ENCODE results near the gene ZRANB1.

DNA sequence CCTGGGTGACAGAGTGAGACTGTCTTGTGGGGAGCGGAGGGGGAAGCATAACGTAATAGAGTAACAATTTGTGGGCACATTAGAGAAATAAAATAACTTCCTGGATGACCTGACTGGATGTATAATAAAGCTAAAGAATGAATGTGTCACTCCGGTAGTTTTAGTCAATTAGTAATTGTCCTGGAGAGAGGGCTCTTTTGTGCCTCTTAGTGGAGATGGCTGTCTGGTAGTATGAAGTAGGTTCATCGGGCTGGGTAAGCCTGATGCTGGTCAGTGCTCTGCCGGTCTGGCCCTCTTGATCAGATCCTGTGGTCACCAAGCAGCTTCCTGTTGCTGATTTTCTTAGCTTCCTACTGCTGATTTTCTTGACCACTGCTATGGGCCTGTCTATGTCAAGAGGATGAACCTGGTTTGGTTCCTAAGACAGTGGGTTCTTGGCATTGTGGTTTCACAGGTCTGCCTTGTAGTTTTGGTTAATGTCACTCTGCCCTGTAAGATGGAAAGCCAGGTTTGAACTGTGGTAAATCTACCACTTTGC, 34.1 kb downstream of the ZRANB1 start:
- TF ChIP-seq, protein P1, sequence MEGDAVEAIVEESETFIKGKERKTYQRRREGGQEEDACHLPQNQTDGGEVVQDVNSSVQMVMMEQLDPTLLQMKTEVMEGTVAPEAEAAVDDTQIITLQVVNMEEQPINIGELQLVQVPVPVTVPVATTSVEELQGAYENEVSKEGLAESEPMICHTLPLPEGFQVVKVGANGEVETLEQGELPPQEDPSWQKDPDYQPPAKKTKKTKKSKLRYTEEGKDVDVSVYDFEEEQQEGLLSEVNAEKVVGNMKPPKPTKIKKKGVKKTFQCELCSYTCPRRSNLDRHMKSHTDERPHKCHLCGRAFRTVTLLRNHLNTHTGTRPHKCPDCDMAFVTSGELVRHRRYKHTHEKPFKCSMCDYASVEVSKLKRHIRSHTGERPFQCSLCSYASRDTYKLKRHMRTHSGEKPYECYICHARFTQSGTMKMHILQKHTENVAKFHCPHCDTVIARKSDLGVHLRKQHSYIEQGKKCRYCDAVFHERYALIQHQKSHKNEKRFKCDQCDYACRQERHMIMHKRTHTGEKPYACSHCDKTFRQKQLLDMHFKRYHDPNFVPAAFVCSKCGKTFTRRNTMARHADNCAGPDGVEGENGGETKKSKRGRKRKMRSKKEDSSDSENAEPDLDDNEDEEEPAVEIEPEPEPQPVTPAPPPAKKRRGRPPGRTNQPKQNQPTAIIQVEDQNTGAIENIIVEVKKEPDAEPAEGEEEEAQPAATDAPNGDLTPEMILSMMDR (IDR thresholded peaks at IDR 0.05; ENCODE audit: insufficient read depth, low read length, poor library complexity, severe bottlenecking): no peak
- TF ChIP-seq EZH2phosphoT487 (conservative IDR thresholded peaks at IDR 0.05; ENCODE audit: low read length): no peak

All from SU-DHL-6 (cell line).